Liver (tissue), 9 donors: Measurements from ENCODE around the gene ZGLP1. TPM values are rescaled to one million over a fixed set of nuclear protein-coding genes. Genes with fewer than 3 reads are reported as not detected.

Source experiments
- DNase-seq: peaks from one replicate; pipeline ENCODE4 v3.0.0-alpha.2; 2017; ENCODE audit warnings: low spot score
- H3K27ac ChIP-seq, 2 donors: one replicate each; pipeline ENCODE4 v1.7.0; 2013; ENCODE audit warnings: inconsistent platforms in 2 of 2, low read length in 2 of 2, control low read depth in 1 of 2, low read depth in 1 of 2, mild to moderate bottlenecking in 1 of 2
- H3K27me3 ChIP-seq, 4 donors: one replicate each; pipeline versions ENCODE4 v1.6.1 to v1.7.0; 2013; ENCODE audit warnings: low read length in 3 of 4, inconsistent platforms in 1 of 4, mild to moderate bottlenecking in 1 of 4, moderate library complexity in 1 of 4; ENCODE audit not compliant: control insufficient read depth in 4 of 4, insufficient read depth in 4 of 4
- H3K36me3 ChIP-seq, 4 donors: one replicate each; pipeline versions ENCODE4 v1.6.1 to v1.7.0; 2013; ENCODE audit warnings: low read length in 3 of 4, mild to moderate bottlenecking in 3 of 4, low read depth in 1 of 4, moderate library complexity in 1 of 4; ENCODE audit not compliant: control insufficient read depth in 4 of 4, insufficient read depth in 3 of 4
- H3K4me1 ChIP-seq, 4 donors: one replicate each; pipeline versions ENCODE4 v1.6.1 to v1.7.0; 2013; ENCODE audit warnings: low read length in 3 of 4, mild to moderate bottlenecking in 3 of 4, moderate library complexity in 1 of 4; ENCODE audit not compliant: control insufficient read depth in 4 of 4, insufficient read depth in 4 of 4
- H3K4me3 ChIP-seq, 3 donors: one replicate each; pipeline versions ENCODE4 v1.6.1 to v1.7.0; 2013; ENCODE audit warnings: low read length in 3 of 3, control low read depth in 1 of 3, low read depth in 1 of 3, mild to moderate bottlenecking in 1 of 3
- H3K9ac ChIP-seq, 2 donors: one replicate each; pipeline ENCODE4 v1.7.0; 2013; ENCODE audit warnings: low read length in 2 of 2, mild to moderate bottlenecking in 2 of 2, moderate library complexity in 2 of 2, control low read depth in 1 of 2, low read depth in 1 of 2
- H3K9me3 ChIP-seq, 4 donors: one replicate each; pipeline versions ENCODE4 v1.6.1 to v1.7.0; 2013; ENCODE audit warnings: low read length in 3 of 4; ENCODE audit not compliant: control insufficient read depth in 4 of 4
- CTCF ChIP-seq: fragments of 150-350 bp; IDR thresholded peaks from 2 replicates; pipeline ENCODE4 v1.5.1; 2017; ENCODE audit warnings: improper control_type of control experiment, low read depth, low read length; ENCODE audit not compliant: missing input control
- FOXA1 ChIP-seq: IDR thresholded peaks from 2 replicates; pipeline ENCODE4 v1.6.1; 2016; ENCODE audit warnings: antibody characterized with exemption
- FOXA2 ChIP-seq: IDR thresholded peaks from 2 replicates; pipeline ENCODE4 v1.6.1; 2016; ENCODE audit warnings: antibody characterized with exemption
- HNF4G ChIP-seq: IDR thresholded peaks from 2 replicates; pipeline ENCODE4 v1.6.1; 2016; ENCODE audit warnings: antibody characterized with exemption
- JUND ChIP-seq, 2 donors: IDR thresholded peaks; 2 replicates each; pipeline ENCODE4 v1.6.1; 2016; ENCODE audit warnings: antibody characterized with exemption in 2 of 2
- NR2F2 ChIP-seq: IDR thresholded peaks from 2 replicates; pipeline ENCODE4 v1.6.1; 2016; ENCODE audit warnings: antibody characterized with exemption
- REST ChIP-seq: IDR thresholded peaks from 2 replicates; pipeline ENCODE4 v1.6.1; 2016; ENCODE audit warnings: antibody characterized with exemption, mild to moderate bottlenecking
- SP1 ChIP-seq: IDR thresholded peaks from 2 replicates; pipeline ENCODE4 v1.6.1; 2018; ENCODE audit warnings: antibody characterized with exemption, mild to moderate bottlenecking
- ZBTB33 ChIP-seq: IDR thresholded peaks from 2 replicates; pipeline ENCODE4 v1.6.1; 2016; ENCODE audit warnings: antibody characterized with exemption
- WGBS: extraction: QIAGEN DNeasy Blood & Tissue Kit; methylation state at CpG from one replicate; pipeline ENCODE4 v1.1.7; 2013; 5-methylcytosine and 5-hydroxymethylcytosine counted together
- polyA plus RNA-seq, 2 donors: library from polyadenylated mRNA; stranded (reverse) in 1 of 2; unstranded in 1 of 2; fragments of 200-250 nt in 1 of 2; fragments of >200 nt in 1 of 2; fragmentation: Nextera tagmentation in 1 of 2; extraction: Ambion mirVana in 1 of 2; gene quantifications; one replicate each; pipeline versions ENCODE4 v1.2.1 to v1.2.3, GENCODE V29; 2013 to 2015
- total RNA-seq, 2 donors: library from RNA; depleted of rRNA; stranded (reverse); fragments of >200 nt; gene quantifications; one replicate each; pipeline ENCODE4 v1.2.3, GENCODE V29; 2014
- donor health status: healthy.
- donor health status: healthy.
- donor health status: healthy.
- donor health status: healthy.
- donor health status: healthy.

The ZGLP1 gene
- total and polyA plus RNA-seq, 4 donors: 0.61 to 1.2 (median 0.82) TPM

- TF ChIP-seq FOXA2 (no peak), CTCF (no peak)
These were observed 19.2 kb upstream of the ZGLP1 start (continued) for GRCh38 chr19:10328558-10329429.

- Histone ChIP-seq H3K9me3 (no peaks in the 10 kb centered on the region), H3K4me3 (no peak overlapping the region), H3K36me3 (peaks cover 17 to 56% (median 25%) of the 10 kb centered on the region in 4 donors), H3K27me3 (no peaks in the 10 kb centered on the region), H3K4me1 (peaks cover 3 to 23% (median 18%) of the 10 kb centered on the region in 4 donors), H3K27ac (no peak overlapping the region), H3K9ac (no peak overlapping the region)
- DNase-seq: no peak
- WGBS: 70% methylated on average over 7 of the region's 7 CpGs
- no peak for TF ChIP-seq NR2F2
- TF ChIP-seq CTCF: no peak
- no peak for TF ChIP-seq ZBTB33
- TF ChIP-seq FOXA1: no peak
- no peak for TF ChIP-seq SP1
- TF ChIP-seq JUND (IDR thresholded peaks at IDR 0.05): no peak
- no peak for TF ChIP-seq HNF4G
- no peak for TF ChIP-seq REST
These were observed 18.2 kb upstream of the ZGLP1 start for GRCh38 chr19:10327793-10328192.
